Activated naive CD8-positive, alpha-beta T cell treated with anti-CD3 and anti-CD28 coated beads, Interleukin-2, amount 50 U/mL, for 16 hours (primary cell): ENCODE data around the gene GTPBP2.
A peak's percentile ranks its signal among the peaks of the same experiment; 100 is the strongest.

Source experiments
- DNase-seq: peaks from one replicate; pipeline ENCODE4 v3.0.0-alpha.2; 2020; ENCODE audit warnings: low read depth, low spot score

Gene GTPBP2

GRCh38 chr6:43578748-43579147 is 50.3 kb downstream of the GTPBP2 start:
- DNase-seq, result no peak

DNA sequence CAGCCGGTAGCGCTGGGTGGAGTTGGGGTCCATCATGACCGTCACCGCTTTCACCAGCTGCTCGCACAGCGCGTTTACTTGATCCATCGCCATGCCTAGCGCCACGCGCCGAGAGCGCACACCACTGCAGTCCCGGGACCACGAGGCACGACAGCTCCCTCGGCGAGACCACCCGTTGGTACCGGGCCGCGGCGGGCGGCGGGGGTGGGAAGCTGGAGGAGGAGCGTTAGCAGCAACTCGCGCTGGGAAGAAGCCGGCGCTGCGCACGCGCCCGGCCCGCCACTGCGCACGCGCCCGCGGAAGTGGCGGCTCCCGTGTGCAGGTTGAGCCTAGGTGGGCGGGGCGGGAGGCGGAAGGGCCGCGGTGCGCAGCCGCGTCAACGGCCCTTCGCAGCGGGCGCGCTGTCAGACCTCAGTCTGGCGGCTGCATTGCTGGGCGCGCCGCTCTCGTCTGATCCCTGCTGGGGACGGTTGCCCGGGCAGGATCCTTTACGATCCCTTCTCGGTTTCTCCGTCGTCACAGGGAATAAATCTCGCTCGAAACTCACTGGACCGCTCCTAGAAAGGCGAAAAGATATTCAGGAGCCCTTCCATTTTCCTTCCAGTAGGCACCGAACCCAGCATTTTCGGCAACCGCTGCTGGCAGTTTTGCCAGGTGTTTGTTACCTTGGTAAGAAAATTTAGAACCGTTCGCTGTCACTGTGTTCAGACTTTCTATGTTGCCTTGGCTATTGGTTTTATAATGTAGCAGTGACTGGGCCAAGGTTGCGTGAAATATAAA is 53.1 kb downstream of the GTPBP2 start, which contains the start of the genes POLH and XPO5:
Gene POLH (plus strand): TSS at position 414 of the 780 bp plus-strand sequence. CDS start 6,135 bp downstream, outside the sequence.
Gene XPO5 (minus strand): TSS at position 267 of the 780 bp plus-strand sequence. CDS start 174 bp downstream, at position 93.
- DNase-seq, result peak; percentile 82

- DNase-seq, result no peak
Observed at GRCh38 chr6:43575105-43575771, 53.8 kb downstream of the GTPBP2 start.

GRCh38 chr6:43572015-43572414 is 57.0 kb downstream of the GTPBP2 start:
- no peak for DNase-seq

- DNase-seq, result no peak
Observed at GRCh38 chr6:43570876-43571441, 58.1 kb downstream of the GTPBP2 start.
